ENCODE measurements around the gene MAL. TPM values are rescaled to one million over a fixed set of nuclear protein-coding genes. Genes with fewer than 3 reads are reported as not detected.

The MAL gene
- total and polyA plus RNA-seq, 2 of the 8 experiments (the other 6 are each of a cell fraction or from before 2014, with no cell fraction given): not detected

- no peak overlapping the region for H3K14ac ChIP-seq (ENCODE audit: insufficient read length)
- TF ChIP-seq SP2 (IDR thresholded peaks at IDR 0.05; ENCODE audit: low read length) (no peak), CHD2 (IDR thresholded peaks at IDR 0.05; ENCODE audit: low read length) (no peak), SP1 (IDR thresholded peaks at IDR 0.05; ENCODE audit: low read depth, low read length) (no peak), MAFK (IDR thresholded peaks at IDR 0.05; ENCODE audit: low read depth, low read length) (no peak), MAX (IDR thresholded peaks at IDR 0.05) (no peak), JUN (IDR thresholded peaks at IDR 0.05; ENCODE audit: low read depth, low read length) (no peak), FOSL1 (IDR thresholded peaks at IDR 0.05; ENCODE audit: insufficient read depth, low read depth, low read length) (no peak), SP4 (IDR thresholded peaks at IDR 0.05; ENCODE audit: low read length) (no peak), CBX8 (IDR thresholded peaks at IDR 0.05; ENCODE audit: borderline replicate concordance, low read depth, low read length) (no peak), CREB1 (IDR thresholded peaks at IDR 0.05) (no peak), SIN3A (conservative IDR thresholded peaks at IDR 0.05 in 1 of 2, IDR thresholded peaks at IDR 0.05 in 1 of 2; ENCODE audit: low read depth in 1 of 2, low read length in 2 of 2) (no peak), POLR2AphosphoS5 (IDR thresholded peaks at IDR 0.05; ENCODE audit: low read depth, low read length) (no peak), RXRA (IDR thresholded peaks at IDR 0.05; ENCODE audit: insufficient read depth, low read depth, low read length) (no peak), E2F6 (IDR thresholded peaks at IDR 0.05) (no peak), TAF7 (optimal IDR thresholded peaks at IDR 0.05; ENCODE audit: borderline replicate concordance, low read depth, low read length) (no peak), POU5F1 (IDR thresholded peaks at IDR 0.05; ENCODE audit: low read depth, low read length) (no peak)
- no peak overlapping the region for H3K4me3 ChIP-seq (ENCODE audit: extremely low read depth in 1 of 4, insufficient read depth in 2 of 4, low read depth in 3 of 4, low read length in 4 of 4)
- H2BK20ac ChIP-seq (ENCODE audit: low read length): no peak overlapping the region
- no peak overlapping the region for H4K5ac ChIP-seq (ENCODE audit: insufficient read length, low read depth, low read length)
- no peak overlapping the region for H3K56ac ChIP-seq (replicated peaks; ENCODE audit: insufficient read length, low read depth, low read length)
- no peak overlapping the region for H2BK5ac ChIP-seq (ENCODE audit: low read depth, low read length)
- H3K23me2 ChIP-seq (ENCODE audit: low read depth, low read length): no peaks in the 10 kb centered on the region
- no peaks in the 10 kb centered on the region for H3K79me1 ChIP-seq (ENCODE audit: low read depth, low read length)
- H3K36me3 ChIP-seq (ENCODE audit: control insufficient read depth in 2 of 4, insufficient read depth in 4 of 4, low read length in 3 of 4): no peaks in the 10 kb centered on the region
- H4K8ac ChIP-seq (ENCODE audit: extremely low read depth, insufficient read depth, low read length): no peak overlapping the region
- H3K18ac ChIP-seq (ENCODE audit: extremely low read depth, low read length): no peak overlapping the region
- no peaks in the 10 kb centered on the region for H4K20me1 ChIP-seq (replicated peaks in 1 of 2; ENCODE audit: control insufficient read depth in 1 of 2, insufficient read depth in 2 of 2, low read length in 2 of 2)
- H4K91ac ChIP-seq (replicated peaks; ENCODE audit: insufficient read length, low read length): no peak overlapping the region
- no peak overlapping the region for H3K27ac ChIP-seq (ENCODE audit: low read depth, low read length)
- no peak overlapping the region for H3K4ac ChIP-seq (replicated peaks; ENCODE audit: insufficient read length, low read depth, low read length)
- H2BK12ac ChIP-seq (ENCODE audit: low read depth, low read length): no peak overlapping the region
- no peak overlapping the region for H2BK120ac ChIP-seq (replicated peaks; ENCODE audit: low read depth, low read length)
- no peak overlapping the region for H3K4me2 ChIP-seq (ENCODE audit: insufficient read depth in 1 of 2, low read depth in 2 of 2, low read length in 2 of 2)
- no peak overlapping the region for H2AK5ac ChIP-seq (ENCODE audit: low read depth, low read length)
- no peak overlapping the region for H3K9ac ChIP-seq (replicated peaks in 1 of 4; ENCODE audit: extremely low read depth in 1 of 4, low read depth in 3 of 4, low read length in 3 of 4)
- H2BK15ac ChIP-seq (ENCODE audit: low read length): no peak overlapping the region
- DNase-seq (ENCODE audit: low read depth in 1 of 2, low spot score in 2 of 2) (no peak), FAIRE-seq (no peak)
- CTCF ChIA-PET (ENCODE audit: partially characterized antibody): no interaction called here
- H3K23ac ChIP-seq (ENCODE audit: insufficient read length): no peak overlapping the region
- no peaks in the 10 kb centered on the region for H3K79me2 ChIP-seq (ENCODE audit: control insufficient read depth in 1 of 2, insufficient read depth in 2 of 2, low read length in 2 of 2)
- 82% methylated on average over 9 of the region's 9 CpGs; no CpG with 5 or more reads in 1 of the 2 experiments for WGBS, 2 experiments (ENCODE audit: extremely low coverage in 1 of 2, insufficient coverage in 1 of 2, insufficient read length in 1 of 2, insufficient replicate concordance in 2 of 2, low coverage in 1 of 2, low lambda C conversion rate in 2 of 2, missing lambda C conversion rate in 1 of 2)
- POLR2A ChIA-PET (ENCODE audit: partially characterized antibody): no interaction called here
- H3K4me1 ChIP-seq (replicated peaks in 1 of 4; ENCODE audit: control insufficient read depth in 3 of 4, insufficient read depth in 4 of 4, low read length in 3 of 4): no peaks in the 10 kb centered on the region
- peaks cover 38 to 69% of the 10 kb centered on the region in 2 experiments for H3K9me3 ChIP-seq (ENCODE audit: insufficient read depth in 2 of 2, low read depth in 1 of 2, low read length in 1 of 2)
- H3K27me3 ChIP-seq (replicated peaks in 1 of 4; ENCODE audit: control insufficient read depth in 3 of 4, extremely low read depth in 1 of 4, insufficient read depth in 3 of 4, low read length in 3 of 4): no peaks in the 10 kb centered on the region
- H2AFZ ChIP-seq (ENCODE audit: low read length): no peak overlapping the region
Measured at GRCh38 chr2:95069465-95069864, 44.0 kb downstream of the MAL start.

Data from H1 (cell line).